HCT116 (cell line): ENCODE results near the gene CMC1. TPM values are rescaled to one million over a fixed set of nuclear protein-coding genes. Genes with fewer than 3 reads are reported as not detected.

Experiments
- ATAC-seq: fragments of 200-7000 bp; cut with Tn5 transposase; 2 replicates; pipeline ENCODE4 v1.9.1; 2020; ENCODE audit warnings: mild to moderate bottlenecking, moderate library complexity
- BruUV-seq: library from RNA; stranded (reverse); fragments of 400-500 nt; replicated peaks from 2 replicates; lab custom pipeline; 2021; lab: Mats Ljungman, UMichigan
- CTCF ChIA-PET: fragments of 300-600 bp; sonication (Branson Sonifier 250); formaldehyde crosslinking; loops from one replicate; lab custom pipeline; 2021; ENCODE audit warnings: antibody characterized with exemption; lab: Charles Lee
- POLR2A ChIA-PET: fragments of 300-600, 350-600 bp; sonication (Branson Sonifier 250); formaldehyde crosslinking; loops from one replicate; lab custom pipeline; 2021; ENCODE audit warnings: antibody characterized with exemption; lab: Charles Lee
- RAD21 ChIA-PET, 2 experiments: fragments of 300-600 bp; sonication (Branson Sonifier 250); formaldehyde crosslinking; loops; one replicate each; lab custom pipeline; 2023; ENCODE audit warnings: low total read pairs in 2 of 2; ENCODE audit not compliant: uncharacterized antibody in 2 of 2, unreplicated experiment in 2 of 2, low non-redundant PET in 1 of 2; lab: Charles Lee
- DNase-seq: peaks from one replicate; pipeline ENCODE4 v3.0.0-alpha.2; 2010; ENCODE audit warnings: low read depth, low spot score
- H2AFZ ChIP-seq: fragments of 200-600 bp; shearing (Covaris generic), sonication (generic); 2 replicates; pipeline ENCODE4 v1.6.1; 2017; ENCODE audit warnings: low read depth, mixed run types, mixed read lengths, antibody characterized with exemption, low read length; ENCODE audit not compliant: poor library complexity, severe bottlenecking
- H3K27ac ChIP-seq: 2 replicates; pipeline ENCODE4 v1.5.1; 2012; ENCODE audit warnings: low read depth, low read length
- H3K27me3 ChIP-seq: fragments of 200-600 bp; sonication (generic); 2 replicates; pipeline ENCODE4 v1.6.1; 2016; ENCODE audit warnings: mixed run types, low read length, mixed read lengths; ENCODE audit not compliant: insufficient read depth
- H3K36me3 ChIP-seq, 2 experiments: fragments of 200-500 bp in 1 of 2; fragments of 200-600 bp in 1 of 2; sonication (Bioruptor generic) in 1 of 2; sonication (generic) in 1 of 2; 2 replicates each; pipeline versions ENCODE4 v1.5.1 to v1.6.1; 2014 to 2016; ENCODE audit warnings: low read length in 2 of 2, inconsistent platforms in 1 of 2, mixed read lengths in 1 of 2, mixed run types in 1 of 2; ENCODE audit not compliant: insufficient read depth in 2 of 2, control insufficient read depth in 1 of 2
- H3K4me1 ChIP-seq, 2 experiments: fragments of 200-600 bp in 1 of 2; sonication (generic) in 1 of 2; 2 replicates each; pipeline versions ENCODE4 v1.5.1 to v1.6.1; 2012 to 2017; ENCODE audit warnings: low read length in 2 of 2, inconsistent platforms in 1 of 2, mild to moderate bottlenecking in 1 of 2, mixed read lengths in 1 of 2, mixed run types in 1 of 2, moderate library complexity in 1 of 2; ENCODE audit not compliant: insufficient read depth in 2 of 2, control insufficient read depth in 1 of 2
- H3K4me2 ChIP-seq: fragments of 200-600 bp; sonication (generic); 2 replicates; pipeline ENCODE4 v1.6.1; 2017; ENCODE audit warnings: mixed run types, low read length, mixed read lengths
- H3K4me3 ChIP-seq, 2 experiments: fragments of 200-600 bp in 1 of 2; sonication (generic) in 1 of 2; replicated peaks in 1 of 2; 2 replicates each; pipeline ENCODE4 v1.5.1; 2011 to 2016; ENCODE audit warnings: low read length in 2 of 2, control low read depth in 1 of 2, low read depth in 1 of 2, mild to moderate bottlenecking in 1 of 2, mixed read lengths in 1 of 2, mixed run types in 1 of 2
- H3K79me2 ChIP-seq: fragments of 200-600 bp; sonication (generic); 2 replicates; pipeline ENCODE4 v1.6.1; 2017; ENCODE audit warnings: mild to moderate bottlenecking, mixed run types, low read length, moderate library complexity, mixed read lengths; ENCODE audit not compliant: insufficient read depth
- H3K9ac ChIP-seq: fragments of 200-600 bp; sonication (generic); 2 replicates; pipeline ENCODE4 v1.6.1; 2016; ENCODE audit warnings: low read length, mixed read lengths
- H3K9me2 ChIP-seq: fragments of 200-600 bp; sonication (generic), shearing (Covaris generic); 2 replicates; pipeline ENCODE4 v1.6.1; 2017; ENCODE audit warnings: mixed run types, mild to moderate bottlenecking, moderate library complexity; ENCODE audit not compliant: insufficient read depth
- H3K9me3 ChIP-seq, 2 experiments: fragments of 200-500 bp in 1 of 2; fragments of 200-600 bp in 1 of 2; sonication (Bioruptor generic) in 1 of 2; sonication (generic) in 1 of 2; 2 replicates each; pipeline ENCODE4 v1.6.1; 2014 to 2017; ENCODE audit warnings: low read length in 2 of 2, mixed read lengths in 2 of 2, inconsistent platforms in 1 of 2, low read depth in 1 of 2, mild to moderate bottlenecking in 1 of 2, mixed run types in 1 of 2, moderate library complexity in 1 of 2; ENCODE audit not compliant: control insufficient read depth in 1 of 2, insufficient read depth in 1 of 2
- H4K20me1 ChIP-seq: fragments of 200-600 bp; sonication (generic), shearing (Covaris generic); 2 replicates; pipeline ENCODE4 v1.6.1; 2017; ENCODE audit warnings: mixed run types, mild to moderate bottlenecking, moderate library complexity; ENCODE audit not compliant: insufficient read depth
- CBX3 ChIP-seq: IDR thresholded peaks from 2 replicates; pipeline ENCODE4 v1.6.1; 2012; ENCODE audit warnings: low read depth
- CEBPB ChIP-seq: IDR thresholded peaks from 2 replicates; pipeline ENCODE4 v1.6.1; 2012; ENCODE audit warnings: low read depth
- EGR1 ChIP-seq: IDR thresholded peaks from 2 replicates; pipeline ENCODE4 v1.6.1; 2012; ENCODE audit warnings: low read depth
- ELF1 ChIP-seq: IDR thresholded peaks from 2 replicates; pipeline ENCODE4 v1.6.1; 2012; ENCODE audit warnings: low read depth, borderline replicate concordance
- MAX ChIP-seq: IDR thresholded peaks from 2 replicates; pipeline ENCODE4 v1.6.1; 2012
- POLR2A ChIP-seq: IDR thresholded peaks from 2 replicates; pipeline ENCODE4 v1.7.0; 2011; ENCODE audit warnings: borderline replicate concordance; ENCODE audit not compliant: insufficient read depth, insufficient read length; ENCODE audit errors: extremely low read depth
- POLR2AphosphoS5 ChIP-seq: IDR thresholded peaks from 2 replicates; pipeline ENCODE4 v1.6.1; 2011; ENCODE audit warnings: mild to moderate bottlenecking, low read depth, low read length, moderate library complexity
- SIN3A ChIP-seq: IDR thresholded peaks from 2 replicates; pipeline ENCODE4 v1.6.1; 2012; ENCODE audit warnings: low read depth
- SP1 ChIP-seq: IDR thresholded peaks from 2 replicates; pipeline ENCODE4 v1.6.1; 2012; ENCODE audit warnings: low read depth
- SRF ChIP-seq: IDR thresholded peaks from 2 replicates; pipeline ENCODE4 v1.6.1; 2012; ENCODE audit warnings: low read depth
- TCF7L2 ChIP-seq: IDR thresholded peaks from 2 replicates; pipeline ENCODE4 v1.7.0; 2011; ENCODE audit warnings: borderline replicate concordance, inconsistent platforms; ENCODE audit not compliant: insufficient read depth, insufficient read length; ENCODE audit errors: extremely low read depth
- ZBTB33 ChIP-seq: IDR thresholded peaks from 2 replicates; pipeline ENCODE4 v1.6.1; 2011; ENCODE audit warnings: mild to moderate bottlenecking, low read length, moderate library complexity; ENCODE audit not compliant: insufficient replicate concordance; ENCODE audit errors: extremely low read depth
- ZFX ChIP-seq: fragments of 450-650 bp; IDR thresholded peaks from 2 replicates; pipeline ENCODE4 v1.6.1; 2017
- intact Hi-C: fragments of 100-400 bp; cut with micrococcal nuclease; formaldehyde crosslinking; loops from 2 replicates; pipeline ENCODE4 v1.10.0; 2022
- total RNA-seq: library from RNA; stranded (reverse); gene quantifications from one replicate; pipeline ENCODE4 v1.2.1, GENCODE V29; 2021; ENCODE audit not compliant: unreplicated experiment
- TF ChIP-seq, protein P1 (sequence below): IDR thresholded peaks from 2 replicates; pipeline ENCODE4 v1.6.1; 2012
- TF ChIP-seq, protein P2 (sequence below): IDR thresholded peaks from 2 replicates; pipeline ENCODE4 v1.6.1; 2012; ENCODE audit warnings: low read depth

The CMC1 gene
- total RNA-seq, 1 experiment from 2014 or later = 29.0 TPM

DNA sequence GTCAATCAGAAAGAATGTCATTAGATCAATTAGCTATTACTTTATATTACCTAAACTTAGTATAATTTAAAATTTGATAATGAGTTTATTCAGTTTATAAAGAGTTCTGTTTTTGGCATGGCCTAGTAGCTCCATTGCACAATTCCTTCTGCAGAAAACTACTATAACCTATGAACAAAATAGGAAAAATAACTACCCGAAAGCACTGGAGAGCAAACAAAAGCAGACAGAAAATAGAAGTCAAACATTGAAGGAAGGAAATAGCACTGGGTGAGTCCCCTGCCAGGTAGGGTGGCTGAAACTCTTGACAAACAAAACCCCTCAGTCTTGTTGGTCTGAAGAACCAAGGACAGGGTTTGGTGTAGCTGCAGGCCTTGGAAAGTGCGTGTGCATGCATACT lies 37.5 kb downstream of the CMC1 start:
- intact Hi-C loops = no loop called here
- TF ChIP-seq CBX3 (no peak), EGR1 (no peak), SIN3A (no peak), SRF (no peak), SP1 (no peak), POLR2AphosphoS5 (no peak), MAX (no peak), ZBTB33 (no peak), POLR2A (no peak), CEBPB (no peak), ELF1 (no peak), TCF7L2 (no peak), ZFX (no peak)
- TF ChIP-seq, protein P1, sequence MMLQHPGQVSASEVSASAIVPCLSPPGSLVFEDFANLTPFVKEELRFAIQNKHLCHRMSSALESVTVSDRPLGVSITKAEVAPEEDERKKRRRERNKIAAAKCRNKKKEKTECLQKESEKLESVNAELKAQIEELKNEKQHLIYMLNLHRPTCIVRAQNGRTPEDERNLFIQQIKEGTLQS = no peak
- TF ChIP-seq, protein P2, sequence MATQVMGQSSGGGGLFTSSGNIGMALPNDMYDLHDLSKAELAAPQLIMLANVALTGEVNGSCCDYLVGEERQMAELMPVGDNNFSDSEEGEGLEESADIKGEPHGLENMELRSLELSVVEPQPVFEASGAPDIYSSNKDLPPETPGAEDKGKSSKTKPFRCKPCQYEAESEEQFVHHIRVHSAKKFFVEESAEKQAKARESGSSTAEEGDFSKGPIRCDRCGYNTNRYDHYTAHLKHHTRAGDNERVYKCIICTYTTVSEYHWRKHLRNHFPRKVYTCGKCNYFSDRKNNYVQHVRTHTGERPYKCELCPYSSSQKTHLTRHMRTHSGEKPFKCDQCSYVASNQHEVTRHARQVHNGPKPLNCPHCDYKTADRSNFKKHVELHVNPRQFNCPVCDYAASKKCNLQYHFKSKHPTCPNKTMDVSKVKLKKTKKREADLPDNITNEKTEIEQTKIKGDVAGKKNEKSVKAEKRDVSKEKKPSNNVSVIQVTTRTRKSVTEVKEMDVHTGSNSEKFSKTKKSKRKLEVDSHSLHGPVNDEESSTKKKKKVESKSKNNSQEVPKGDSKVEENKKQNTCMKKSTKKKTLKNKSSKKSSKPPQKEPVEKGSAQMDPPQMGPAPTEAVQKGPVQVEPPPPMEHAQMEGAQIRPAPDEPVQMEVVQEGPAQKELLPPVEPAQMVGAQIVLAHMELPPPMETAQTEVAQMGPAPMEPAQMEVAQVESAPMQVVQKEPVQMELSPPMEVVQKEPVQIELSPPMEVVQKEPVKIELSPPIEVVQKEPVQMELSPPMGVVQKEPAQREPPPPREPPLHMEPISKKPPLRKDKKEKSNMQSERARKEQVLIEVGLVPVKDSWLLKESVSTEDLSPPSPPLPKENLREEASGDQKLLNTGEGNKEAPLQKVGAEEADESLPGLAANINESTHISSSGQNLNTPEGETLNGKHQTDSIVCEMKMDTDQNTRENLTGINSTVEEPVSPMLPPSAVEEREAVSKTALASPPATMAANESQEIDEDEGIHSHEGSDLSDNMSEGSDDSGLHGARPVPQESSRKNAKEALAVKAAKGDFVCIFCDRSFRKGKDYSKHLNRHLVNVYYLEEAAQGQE = no peak

More for the DNA sequence above, 37.5 kb downstream of the CMC1 start:
- no peak for ATAC-seq
- no peak overlapping the region for H3K9ac ChIP-seq
- no peaks in the 10 kb centered on the region for H3K36me3 ChIP-seq
- peaks cover 3% of the 10 kb centered on the region; the same call in 1 of the 2 replicates for H3K79me2 ChIP-seq
- H3K9me3 ChIP-seq = no peaks in the 10 kb centered on the region
- ChIA-PET RAD21 (no interaction called here), POLR2A (no interaction called here), CTCF (no interaction called here)
- H3K27me3 ChIP-seq = no peaks in the 10 kb centered on the region
- no peak overlapping the region for H2AFZ ChIP-seq
- no peak overlapping the region for H3K4me2 ChIP-seq
- no TSS peak for BruUV-seq
- no peaks in the 10 kb centered on the region for H3K9me2 ChIP-seq
- H3K27ac ChIP-seq = no peak overlapping the region
- H4K20me1 ChIP-seq = no peaks in the 10 kb centered on the region
- H3K4me1 ChIP-seq = no peaks in the 10 kb centered on the region
- no peak for DNase-seq
- no peak overlapping the region for H3K4me3 ChIP-seq
